CD1c-positive myeloid dendritic cell (primary cell): ENCODE results near the gene MKKS.
"Not testable (repeated sequence)": the region's sequence is repeated elsewhere in the genome, so short reads cannot be mapped to it uniquely, and the experiment has no call there.

ENCODE experiments used
- DNase-seq: peaks from one replicate; pipeline ENCODE4 v3.0.0-alpha.2; 2016; ENCODE audit errors: extremely low spot score

MKKS gene

GRCh38 chr20:10449270-10449669 is 15.2 kb upstream of the MKKS start:
- DNase-seq, result no peak

GRCh38 chr20:10448270-10449156 is 14.5 kb upstream of the MKKS start:
- DNase-seq, result no peak

GRCh38 chr20:10447028-10447427 is 13.0 kb upstream of the MKKS start:
- DNase-seq, result peak; percentile 58

GRCh38 chr20:10445758-10446157 is 11.7 kb upstream of the MKKS start:
- no peak for DNase-seq

GRCh38 chr20:10443936-10444335 is 9.9 kb upstream of the MKKS start:
- DNase-seq, result no peak

DNA sequence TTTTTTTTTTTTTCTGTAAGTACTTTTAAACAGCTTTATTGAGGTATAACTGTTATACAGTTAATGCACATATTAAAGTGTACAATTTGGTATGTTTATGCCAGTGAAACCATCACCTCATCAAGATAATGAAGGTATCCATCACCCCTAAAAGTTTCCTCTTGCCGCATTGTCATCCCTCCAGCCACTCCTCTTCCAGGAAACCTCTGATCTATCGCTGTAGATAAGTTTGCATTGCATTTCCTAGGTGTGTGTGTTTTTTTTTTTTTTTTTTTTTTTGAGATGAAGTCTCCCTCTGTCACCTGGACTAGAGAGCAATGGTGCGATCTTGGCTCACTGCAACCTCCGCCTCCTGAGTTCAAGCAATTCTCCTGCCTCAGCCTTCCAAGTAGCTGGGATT is 4.2 kb upstream of the MKKS start:
- no peak for DNase-seq

DNA sequence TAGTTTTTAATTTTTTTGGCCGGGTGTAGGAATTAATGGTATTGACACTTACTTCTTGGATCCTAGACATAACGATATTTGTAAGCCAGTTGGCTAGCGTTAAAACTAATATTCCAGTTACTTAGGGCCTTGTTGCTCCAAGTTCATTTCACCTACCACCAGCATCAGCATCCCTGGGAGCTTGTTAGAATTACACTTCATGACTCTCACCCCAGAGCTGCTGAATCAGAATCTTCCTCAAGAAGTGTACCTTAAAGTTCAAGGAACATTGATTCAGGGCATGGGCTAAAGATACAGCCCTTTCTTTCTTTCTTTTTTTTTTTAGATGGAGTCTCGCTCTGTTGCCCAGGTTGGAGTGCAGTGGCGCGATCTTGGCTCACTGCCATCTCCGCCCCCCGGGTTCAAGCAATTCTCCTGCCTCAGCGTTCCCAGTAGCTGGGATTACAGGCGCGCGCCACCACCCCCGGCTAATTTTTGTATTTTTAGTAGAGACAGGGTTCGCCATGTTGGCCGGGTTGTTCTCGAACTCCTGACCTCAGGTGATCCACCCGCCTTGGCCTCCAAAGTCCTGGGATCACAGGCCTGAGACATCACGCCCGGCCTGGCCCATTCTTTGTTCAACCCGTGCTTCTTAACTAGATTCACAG is 2.2 kb upstream of the MKKS start:
- no peak for DNase-seq

DNA sequence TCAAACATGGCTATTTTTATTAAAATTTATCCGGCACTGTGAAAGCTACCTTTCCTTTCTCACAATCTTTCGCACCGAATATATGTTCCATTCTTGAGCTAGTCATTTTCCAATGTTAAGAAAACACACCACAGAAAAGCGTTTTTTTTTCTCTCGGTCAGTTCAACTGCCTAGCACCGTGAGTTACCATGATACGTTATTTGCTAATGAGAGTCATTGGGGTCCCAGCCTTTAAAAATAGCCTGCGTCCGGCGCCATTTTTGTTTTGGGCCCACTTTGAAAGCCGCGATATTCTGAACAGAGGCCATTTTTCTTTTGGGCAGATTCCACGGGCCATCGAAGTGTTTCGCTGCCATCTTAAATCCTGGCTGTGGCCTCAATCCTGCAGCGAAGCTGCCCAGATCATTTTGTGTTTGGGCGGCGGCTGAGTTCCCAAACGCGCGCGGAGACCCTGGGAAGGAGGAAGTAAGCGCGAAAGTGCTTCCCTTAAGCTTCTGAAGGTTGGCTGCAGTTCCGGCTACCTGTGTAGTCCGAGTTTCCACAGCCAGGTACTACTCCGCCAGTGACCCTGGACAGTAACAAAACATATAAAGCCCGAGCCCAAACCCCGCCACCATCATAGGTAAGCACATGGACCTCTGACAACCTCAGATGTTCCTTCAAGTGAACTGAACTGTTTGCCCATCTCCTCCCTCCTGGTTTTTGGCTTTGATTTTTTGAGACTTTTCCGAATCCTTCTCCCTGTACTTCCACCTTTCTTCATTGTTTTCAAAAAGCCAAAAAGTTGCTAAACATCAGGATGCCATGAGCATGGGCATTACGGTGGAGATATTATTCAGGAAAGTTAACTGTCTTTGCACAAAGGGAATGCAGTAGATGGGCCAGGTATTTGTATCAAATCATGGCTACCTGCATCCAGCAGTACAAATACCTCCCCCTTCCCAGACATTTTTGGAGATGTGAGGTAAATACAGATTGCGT is 1.1 kb upstream of the MKKS start, which contains the start of gene SLX4IP:
SLX4IP (plus strand) TSS at position 474 of the 981 bp plus-strand sequence. CDS start 22,900 bp downstream, outside the sequence.
- DNase-seq, result peak; percentile 96

- DNase-seq, result peak; percentile 97
Measured at GRCh38 chr20:10434467-10434831, 427 bp upstream of the MKKS start.

DNA sequence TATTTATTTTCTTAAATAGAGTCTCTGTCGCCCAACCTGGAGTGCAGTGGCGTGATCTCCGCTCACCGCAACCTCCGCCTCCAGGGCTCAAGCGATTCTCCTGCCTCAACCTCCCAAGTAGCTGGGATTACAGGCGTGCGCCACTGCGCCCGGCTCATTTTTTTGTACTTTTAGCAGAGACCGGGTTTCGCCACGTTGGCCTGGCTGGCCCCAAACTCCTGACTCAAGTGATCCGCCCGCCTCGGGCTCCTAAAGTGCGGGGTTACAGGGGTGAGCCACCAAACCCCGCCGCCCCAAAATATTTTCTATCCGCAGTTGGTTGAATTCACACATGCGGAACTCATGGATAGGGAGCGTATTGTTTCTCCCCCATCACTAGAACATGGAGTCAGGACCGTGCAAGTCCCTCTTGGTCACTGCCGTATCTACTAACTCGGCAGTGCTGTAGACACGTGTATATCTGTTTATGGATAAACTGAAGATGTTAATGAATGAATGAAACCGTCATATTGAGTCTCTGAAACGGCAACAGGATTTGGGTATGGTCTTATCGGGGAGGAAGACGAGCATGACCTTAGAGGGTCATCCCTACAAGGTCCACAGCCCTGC is 904 bp downstream of the MKKS start:
- DNase-seq, result no peak

DNA sequence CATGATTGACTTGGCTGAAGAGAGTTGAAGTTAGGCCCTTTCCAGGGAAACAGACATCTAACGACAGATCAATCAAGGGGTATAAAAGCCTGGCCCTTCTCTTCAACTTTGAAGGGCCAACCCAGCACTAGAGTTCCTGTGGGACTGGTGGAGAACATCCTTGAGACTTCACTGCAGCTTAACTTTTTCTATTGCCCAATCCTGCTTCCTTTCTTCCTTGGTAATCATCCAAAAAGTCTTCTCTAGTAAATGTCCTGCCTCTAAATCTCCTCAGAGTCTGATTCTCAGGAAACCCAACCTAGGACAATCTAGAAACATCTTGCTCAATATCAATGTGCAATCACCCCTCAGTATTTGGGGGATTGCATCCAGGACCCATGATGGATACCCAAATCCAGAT is 1.9 kb downstream of the MKKS start:
- peak; percentile 16 for DNase-seq

GRCh38 chr20:10430704-10431103 is 3.3 kb downstream of the MKKS start:
- DNase-seq, result no peak

- DNase-seq, result no peak
Measured at GRCh38 chr20:10430000-10430466, 4.0 kb downstream of the MKKS start.

GRCh38 chr20:10429443-10429981 is 4.5 kb downstream of the MKKS start:
- DNase-seq, result no peak

DNA sequence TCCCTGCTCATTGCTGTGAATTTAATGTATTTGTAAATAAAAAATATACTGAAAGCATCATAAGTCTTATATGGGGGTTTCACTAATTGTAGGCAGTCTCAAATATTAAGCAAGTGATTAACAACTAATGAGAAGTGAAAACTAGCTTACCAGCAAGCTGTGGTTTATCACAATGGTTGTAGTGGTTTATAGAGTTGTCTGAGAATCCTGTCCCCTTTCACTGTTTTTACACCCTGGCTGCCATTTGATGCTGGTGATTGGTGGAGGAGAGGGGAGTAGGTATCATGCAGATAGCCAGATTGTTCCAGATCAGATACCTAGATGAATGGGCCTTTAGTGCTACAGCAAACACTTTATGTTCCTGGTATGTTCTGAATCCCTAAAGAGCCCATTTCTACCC is 6.0 kb downstream of the MKKS start:
- no peak for DNase-seq

- DNase-seq, result peak; percentile 67
Measured at GRCh38 chr20:10427060-10427692, 6.8 kb downstream of the MKKS start.

- DNase-seq, result no peak
Measured at GRCh38 chr20:10423735-10424134, 10.3 kb downstream of the MKKS start.

DNA sequence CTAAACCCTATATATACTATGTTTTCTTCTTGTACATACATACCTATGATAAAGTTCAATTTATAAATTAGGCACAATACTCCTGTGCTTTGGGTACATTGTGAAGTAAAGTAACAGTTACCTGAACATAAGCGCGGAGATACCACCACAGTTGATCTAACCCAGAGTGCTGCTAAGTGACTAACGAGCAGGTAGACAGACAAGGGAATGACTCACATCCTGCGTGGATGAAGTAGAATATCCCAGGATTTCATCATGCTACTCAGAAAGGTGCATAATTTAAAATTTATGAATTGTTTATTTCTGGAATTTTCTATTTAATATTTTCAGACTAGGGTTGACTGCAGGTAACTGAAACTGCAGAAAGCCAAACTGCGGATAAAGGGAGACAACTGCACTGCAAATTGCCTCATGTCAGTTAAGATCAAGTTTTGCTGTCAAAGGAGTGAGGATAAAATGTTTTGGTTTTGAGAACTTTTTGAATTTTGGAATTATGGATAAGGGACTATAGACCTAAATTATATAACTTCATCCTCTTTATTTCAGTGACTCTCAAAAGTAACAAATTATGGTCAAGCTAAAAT is 14.4 kb downstream of the MKKS start:
- DNase-seq, result no peak

DNA sequence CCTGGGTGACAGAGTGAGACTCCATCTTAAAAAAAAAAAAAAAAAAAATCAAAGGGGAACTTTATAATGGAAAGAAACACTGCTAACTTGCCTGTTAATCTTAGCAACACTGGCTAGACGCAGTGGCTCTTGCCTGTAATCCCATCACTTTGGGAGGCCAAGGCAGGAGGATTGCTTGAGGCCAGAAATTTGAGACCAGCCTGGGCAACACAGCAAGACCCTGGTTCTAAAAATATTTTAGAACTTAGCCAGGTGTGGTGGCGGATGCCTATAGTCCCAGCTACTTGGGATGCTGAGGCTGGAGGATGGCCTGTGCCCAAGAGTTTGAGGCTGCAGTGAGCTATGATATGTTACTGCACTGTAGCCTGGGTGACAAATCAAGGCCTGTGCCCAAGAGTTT is 16.8 kb downstream of the MKKS start:
- not testable (repeated sequence) for DNase-seq

DNA sequence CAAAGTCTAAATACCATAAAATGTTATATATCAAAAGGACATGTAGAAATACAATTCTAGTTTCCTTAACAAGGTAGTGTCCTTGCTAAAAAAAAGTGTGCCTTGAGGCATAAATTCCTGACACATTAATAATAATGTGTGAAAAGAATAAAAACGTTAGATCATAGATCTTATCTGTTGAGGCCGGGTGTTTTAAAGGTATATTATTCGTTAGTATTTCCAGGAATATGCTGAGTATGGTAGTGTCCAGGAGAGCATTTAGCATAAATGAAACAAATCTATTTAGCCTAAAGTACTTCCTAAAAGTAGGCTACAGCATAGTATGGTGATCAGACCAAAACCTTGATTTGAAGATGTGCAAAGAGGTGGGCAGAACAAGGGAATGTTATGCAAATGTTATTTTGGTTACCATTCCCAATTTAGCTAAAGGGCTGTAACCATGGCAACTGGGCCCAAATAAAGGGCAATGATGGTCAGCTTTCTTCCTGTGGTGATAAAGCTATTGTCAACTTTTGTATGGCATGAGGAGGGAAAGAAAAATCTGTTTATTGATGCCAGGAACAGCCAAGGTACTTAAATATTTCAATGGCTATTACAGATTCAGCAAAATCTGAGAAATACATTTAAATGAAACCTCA is 18.9 kb downstream of the MKKS start:
- DNase-seq, result no peak
